ENCODE data around the gene STBD1.

DNA sequence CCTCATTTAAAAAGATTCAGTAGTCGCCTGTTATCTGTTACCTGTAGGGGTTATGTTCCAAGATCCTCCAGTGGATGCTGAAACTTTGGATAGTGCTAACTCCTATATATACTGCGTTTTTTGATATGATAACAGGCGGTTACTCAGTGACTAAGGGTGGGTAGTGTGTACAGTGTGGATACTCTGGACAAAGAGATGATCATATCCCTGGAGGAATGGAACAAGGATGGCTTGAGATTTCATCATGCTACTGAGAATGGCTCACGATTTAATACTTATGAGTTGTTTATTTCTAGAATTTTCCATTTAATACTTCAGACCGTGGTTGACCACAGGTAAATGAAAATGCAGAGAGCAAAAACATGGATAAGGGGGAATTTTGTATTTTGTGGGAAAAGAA is 33.5 kb upstream of the STBD1 start:
- TF ChIP-seq, protein P1, sequence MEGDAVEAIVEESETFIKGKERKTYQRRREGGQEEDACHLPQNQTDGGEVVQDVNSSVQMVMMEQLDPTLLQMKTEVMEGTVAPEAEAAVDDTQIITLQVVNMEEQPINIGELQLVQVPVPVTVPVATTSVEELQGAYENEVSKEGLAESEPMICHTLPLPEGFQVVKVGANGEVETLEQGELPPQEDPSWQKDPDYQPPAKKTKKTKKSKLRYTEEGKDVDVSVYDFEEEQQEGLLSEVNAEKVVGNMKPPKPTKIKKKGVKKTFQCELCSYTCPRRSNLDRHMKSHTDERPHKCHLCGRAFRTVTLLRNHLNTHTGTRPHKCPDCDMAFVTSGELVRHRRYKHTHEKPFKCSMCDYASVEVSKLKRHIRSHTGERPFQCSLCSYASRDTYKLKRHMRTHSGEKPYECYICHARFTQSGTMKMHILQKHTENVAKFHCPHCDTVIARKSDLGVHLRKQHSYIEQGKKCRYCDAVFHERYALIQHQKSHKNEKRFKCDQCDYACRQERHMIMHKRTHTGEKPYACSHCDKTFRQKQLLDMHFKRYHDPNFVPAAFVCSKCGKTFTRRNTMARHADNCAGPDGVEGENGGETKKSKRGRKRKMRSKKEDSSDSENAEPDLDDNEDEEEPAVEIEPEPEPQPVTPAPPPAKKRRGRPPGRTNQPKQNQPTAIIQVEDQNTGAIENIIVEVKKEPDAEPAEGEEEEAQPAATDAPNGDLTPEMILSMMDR (conservative IDR thresholded peaks at IDR 0.05) = no peak
- TF ChIP-seq ZFX (IDR thresholded peaks at IDR 0.05) = no peak

All from C4-2B (cell line).